ENCODE data around the gene ZNF512B.
"Not testable (repeated sequence)": the region's sequence is repeated elsewhere in the genome, so short reads cannot be mapped to it uniquely, and the experiment has no call there.

ZNF512B gene

GRCh38 chr20:63933646-63934045 is 36.1 kb downstream of the ZNF512B start:
- no peak overlapping the region for H3K4me3 ChIP-seq (ENCODE audit: low read length)
- DNase-seq (ENCODE audit: low read depth): no peak
- no peak for TF ChIP-seq CTCF (IDR thresholded peaks at IDR 0.05; ENCODE audit: insufficient read depth, low read depth, low read length, missing control alignments)

DNA sequence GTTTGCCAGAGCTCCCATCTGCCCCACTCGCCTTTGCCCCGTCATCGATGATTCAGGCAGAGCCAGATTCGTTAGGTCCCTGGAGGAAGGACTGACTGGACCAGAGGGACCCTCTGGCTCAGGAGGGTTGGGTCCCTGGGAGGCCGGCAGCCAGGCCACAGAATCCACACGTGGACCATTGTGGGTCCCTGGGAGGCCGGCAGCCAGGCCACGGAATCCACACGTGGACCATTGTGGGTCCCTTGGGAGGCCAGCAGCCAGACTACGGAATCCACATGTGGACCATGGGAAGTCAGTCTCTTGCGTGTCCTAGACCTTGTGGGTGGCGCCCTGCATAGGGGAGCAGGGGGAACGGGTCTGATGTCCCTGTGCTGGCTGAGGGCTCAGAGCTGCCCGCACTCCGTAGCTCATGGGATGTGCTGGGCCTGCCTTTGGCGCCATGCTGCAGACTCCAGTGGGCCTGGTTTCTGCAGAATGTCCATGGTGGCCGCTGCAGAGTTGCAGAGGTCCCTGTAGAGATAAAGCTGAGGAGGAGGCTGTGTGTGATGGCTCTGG is 37.0 kb downstream of the ZNF512B start:
- DNase-seq (ENCODE audit: low read depth): no peak
- TF ChIP-seq CTCF (IDR thresholded peaks at IDR 0.05; ENCODE audit: insufficient read depth, low read depth, low read length, missing control alignments): no peak
- no peak overlapping the region for H3K4me3 ChIP-seq (ENCODE audit: low read length)

GRCh38 chr20:63931735-63932134 is 38.0 kb downstream of the ZNF512B start:
- no peak overlapping the region for H3K4me3 ChIP-seq (ENCODE audit: low read length)
- TF ChIP-seq CTCF (IDR thresholded peaks at IDR 0.05; ENCODE audit: insufficient read depth, low read depth, low read length, missing control alignments): no peak
- no peak for DNase-seq (ENCODE audit: low read depth)

- no peak for DNase-seq (ENCODE audit: low read depth)
- H3K4me3 ChIP-seq (ENCODE audit: low read length): no peak overlapping the region
- no peak for TF ChIP-seq CTCF (IDR thresholded peaks at IDR 0.05; ENCODE audit: insufficient read depth, low read depth, low read length, missing control alignments)
Measured at GRCh38 chr20:63930971-63931553, 38.7 kb downstream of the ZNF512B start.

DNA sequence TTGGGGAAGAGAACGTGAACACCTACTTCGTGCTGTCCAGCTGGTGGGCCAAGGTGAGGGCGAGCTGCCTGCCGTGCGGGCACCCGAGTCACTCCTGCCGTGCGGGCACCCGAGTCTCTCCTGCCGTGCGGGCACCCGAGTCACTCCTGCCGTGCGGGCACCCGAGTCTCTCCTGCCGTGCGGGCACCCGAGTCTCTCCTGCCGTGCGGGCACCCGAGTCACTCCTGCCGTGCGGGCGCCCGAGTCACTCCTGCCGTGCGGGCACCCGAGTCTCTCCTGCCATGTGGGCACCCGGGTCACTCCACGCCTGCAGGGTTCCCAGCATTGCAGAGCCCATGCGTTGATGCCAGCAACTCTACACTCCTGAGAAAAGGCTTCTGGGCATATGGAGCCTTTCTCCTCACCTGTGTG is 40.3 kb downstream of the ZNF512B start:
- not testable (repeated sequence) for H3K4me3 ChIP-seq (ENCODE audit: low read length); DNase-seq (ENCODE audit: low read depth)

DNA sequence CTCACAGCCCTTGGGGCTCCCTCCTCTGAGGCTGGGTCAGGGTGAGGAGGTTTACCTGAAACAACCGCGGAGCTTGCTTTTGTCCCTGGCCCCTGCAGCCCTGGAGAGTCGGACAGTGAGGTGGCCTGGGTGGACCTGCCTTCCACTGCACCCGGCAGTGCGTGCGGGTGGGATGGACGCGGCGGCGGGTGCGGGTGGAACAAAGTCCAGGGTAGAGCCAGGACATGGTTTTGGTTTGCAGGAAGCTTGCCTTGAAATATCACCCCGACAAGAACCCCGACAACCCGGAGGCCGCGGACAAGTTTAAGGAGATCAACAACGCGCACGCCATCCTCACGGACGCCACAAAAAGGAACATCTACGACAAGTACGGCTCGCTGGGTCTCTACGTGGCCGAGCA is 40.7 kb downstream of the ZNF512B start:
- H3K4me3 ChIP-seq (ENCODE audit: low read length): no peak overlapping the region
- no peak for TF ChIP-seq CTCF (IDR thresholded peaks at IDR 0.05; ENCODE audit: insufficient read depth, low read depth, low read length, missing control alignments)
- no peak for DNase-seq (ENCODE audit: low read depth)

DNA sequence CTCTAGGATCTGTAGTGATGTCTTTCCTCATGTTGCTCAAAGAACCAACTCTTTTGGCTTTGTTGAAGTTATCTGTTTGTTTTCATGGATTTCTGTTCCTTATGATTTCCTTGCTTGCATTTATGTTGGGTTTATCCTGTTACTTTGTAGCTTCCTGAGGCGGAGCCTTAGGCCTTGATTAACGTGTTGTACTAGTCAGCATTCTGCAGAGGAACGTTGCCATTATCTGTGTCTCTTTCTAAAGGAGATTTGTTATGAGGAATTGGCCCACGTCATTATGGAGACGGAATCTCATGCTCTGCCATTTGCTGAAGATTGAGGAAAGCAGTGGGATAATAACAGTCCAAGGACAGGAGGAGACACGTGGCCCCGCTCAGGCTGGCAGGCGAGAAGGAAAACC is 43.4 kb downstream of the ZNF512B start:
- no peak for TF ChIP-seq CTCF (IDR thresholded peaks at IDR 0.05; ENCODE audit: insufficient read depth, low read depth, low read length, missing control alignments)
- no peak overlapping the region for H3K4me3 ChIP-seq (ENCODE audit: low read length)
- DNase-seq (ENCODE audit: low read depth): no peak

Data from epithelial cell of esophagus (primary cell).